Measurements from ENCODE around the gene CCDC174.

GRCh38 chr3:14623569-14624051 lies 28.0 kb upstream of the CCDC174 start:
- TF ChIP-seq, protein P1, sequence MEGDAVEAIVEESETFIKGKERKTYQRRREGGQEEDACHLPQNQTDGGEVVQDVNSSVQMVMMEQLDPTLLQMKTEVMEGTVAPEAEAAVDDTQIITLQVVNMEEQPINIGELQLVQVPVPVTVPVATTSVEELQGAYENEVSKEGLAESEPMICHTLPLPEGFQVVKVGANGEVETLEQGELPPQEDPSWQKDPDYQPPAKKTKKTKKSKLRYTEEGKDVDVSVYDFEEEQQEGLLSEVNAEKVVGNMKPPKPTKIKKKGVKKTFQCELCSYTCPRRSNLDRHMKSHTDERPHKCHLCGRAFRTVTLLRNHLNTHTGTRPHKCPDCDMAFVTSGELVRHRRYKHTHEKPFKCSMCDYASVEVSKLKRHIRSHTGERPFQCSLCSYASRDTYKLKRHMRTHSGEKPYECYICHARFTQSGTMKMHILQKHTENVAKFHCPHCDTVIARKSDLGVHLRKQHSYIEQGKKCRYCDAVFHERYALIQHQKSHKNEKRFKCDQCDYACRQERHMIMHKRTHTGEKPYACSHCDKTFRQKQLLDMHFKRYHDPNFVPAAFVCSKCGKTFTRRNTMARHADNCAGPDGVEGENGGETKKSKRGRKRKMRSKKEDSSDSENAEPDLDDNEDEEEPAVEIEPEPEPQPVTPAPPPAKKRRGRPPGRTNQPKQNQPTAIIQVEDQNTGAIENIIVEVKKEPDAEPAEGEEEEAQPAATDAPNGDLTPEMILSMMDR (IDR thresholded peaks at IDR 0.05), result no peak
- TF ChIP-seq POLR2AphosphoS5 (IDR thresholded peaks at IDR 0.05; ENCODE audit: insufficient read depth in 1 of 2, low read depth in 1 of 2) (no peak), POLR2A (IDR thresholded peaks at IDR 0.05) (no peak)

Measured in vagina (tissue), 2 donors.